T-helper 22 cell (primary cell): ENCODE measurements around the gene BCKDHA.
"Not testable (repeated sequence)": the region's sequence is repeated elsewhere in the genome, so short reads cannot be mapped to it uniquely, and the experiment has no call there.

Experiments used
- DNase-seq: peaks from one replicate; pipeline ENCODE4 v3.0.0-alpha.2; 2020; ENCODE audit warnings: low read depth

The BCKDHA gene

GRCh38 chr19:41447732-41448332 is 50.2 kb downstream of the BCKDHA start:
- DNase-seq, result no peak

GRCh38 chr19:41449079-41449864 is 51.7 kb downstream of the BCKDHA start:
- peak; percentile 48 for DNase-seq

GRCh38 chr19:41449865-41450178 is 52.2 kb downstream of the BCKDHA start:
- no peak for DNase-seq

GRCh38 chr19:41452584-41453275 is 55.1 kb downstream of the BCKDHA start:
- DNase-seq, result no peak

- no peak for DNase-seq
Measured at GRCh38 chr19:41455936-41456335, 58.3 kb downstream of the BCKDHA start.

- DNase-seq, result no peak
Measured at GRCh38 chr19:41456342-41456918, 58.8 kb downstream of the BCKDHA start.

GRCh38 chr19:41457241-41457640 is 59.6 kb downstream of the BCKDHA start:
- DNase-seq, result no peak

GRCh38 chr19:41462497-41462896 is 64.9 kb downstream of the BCKDHA start:
- no peak for DNase-seq

- not testable (repeated sequence) for DNase-seq
Measured at GRCh38 chr19:41463257-41464256, 65.9 kb downstream of the BCKDHA start.
